ENCODE results near the gene ITGA1. TPM values are rescaled to one million over a fixed set of nuclear protein-coding genes. Genes with fewer than 3 reads are reported as not detected.

ITGA1 gene
- total and polyA plus RNA-seq, 2 donors (not counting 1 experiment from before 2014, with no cell fraction given) = 12.6 to 115 TPM

DNA sequence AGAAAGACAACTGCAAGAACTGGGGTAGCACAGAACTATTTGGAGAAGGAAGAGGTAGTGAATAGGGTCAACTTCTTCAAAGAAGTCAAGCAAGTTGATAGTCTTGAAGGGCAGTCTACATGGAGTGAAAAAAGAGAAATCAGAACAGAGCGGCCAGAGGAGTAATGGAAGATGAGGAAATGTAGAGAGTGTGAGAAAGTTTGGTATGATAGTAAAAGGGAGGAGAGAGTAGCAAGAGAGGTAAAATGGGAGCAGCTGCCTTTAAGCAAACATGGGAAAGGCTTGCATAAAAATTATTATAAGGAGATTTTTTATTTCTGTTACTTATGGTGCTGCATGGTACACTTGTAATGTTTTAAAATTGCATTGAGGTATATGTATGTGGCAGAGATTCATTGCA lies 208.2 kb downstream of the ITGA1 start:
- Histone ChIP-seq H3K4me1 (ENCODE audit: control insufficient read depth, extremely low read depth, insufficient read depth, low read length) (peaks cover 6% of the 10 kb centered on the region), H3K27ac (ENCODE audit: insufficient read depth, low read length) (no peak overlapping the region), H3K79me2 (ENCODE audit: control insufficient read depth, insufficient read depth, low read length) (peaks cover 68% of the 10 kb centered on the region)

DNA sequence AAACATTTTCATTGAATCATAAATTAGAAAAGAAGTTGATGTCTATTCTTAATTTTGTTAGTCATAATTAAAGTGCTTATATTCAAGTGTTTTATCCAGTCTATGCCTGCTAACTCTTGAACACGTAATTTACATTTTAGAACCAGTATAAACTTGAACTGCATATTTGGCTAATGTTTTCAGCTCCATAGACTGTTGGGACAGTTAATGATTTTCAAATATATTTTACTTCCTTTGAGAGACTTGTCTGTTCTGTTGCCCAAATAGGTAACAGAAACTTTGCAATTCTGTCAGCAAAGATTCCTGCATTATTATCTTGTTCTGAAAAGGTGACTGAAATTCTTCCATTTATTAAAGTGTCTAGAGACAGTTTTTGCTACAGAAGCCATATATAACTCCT lies 209.3 kb downstream of the ITGA1 start:
- DNase-seq (ENCODE audit: low read depth in 2 of 2) = no peak
- H3K9me3 ChIP-seq (ENCODE audit: control insufficient read depth, insufficient read depth, low read depth, low read length) = no peaks in the 10 kb centered on the region
- peaks cover 6% of the 10 kb centered on the region for H3K4me1 ChIP-seq (ENCODE audit: control insufficient read depth, extremely low read depth, insufficient read depth, low read length)
- no peak overlapping the region for H3K9ac ChIP-seq (ENCODE audit: insufficient read depth, low read length)
- TF ChIP-seq EZH2 (IDR thresholded peaks at IDR 0.05; ENCODE audit: low read length, missing control alignments) = no peak
- TF ChIP-seq, protein P1, sequence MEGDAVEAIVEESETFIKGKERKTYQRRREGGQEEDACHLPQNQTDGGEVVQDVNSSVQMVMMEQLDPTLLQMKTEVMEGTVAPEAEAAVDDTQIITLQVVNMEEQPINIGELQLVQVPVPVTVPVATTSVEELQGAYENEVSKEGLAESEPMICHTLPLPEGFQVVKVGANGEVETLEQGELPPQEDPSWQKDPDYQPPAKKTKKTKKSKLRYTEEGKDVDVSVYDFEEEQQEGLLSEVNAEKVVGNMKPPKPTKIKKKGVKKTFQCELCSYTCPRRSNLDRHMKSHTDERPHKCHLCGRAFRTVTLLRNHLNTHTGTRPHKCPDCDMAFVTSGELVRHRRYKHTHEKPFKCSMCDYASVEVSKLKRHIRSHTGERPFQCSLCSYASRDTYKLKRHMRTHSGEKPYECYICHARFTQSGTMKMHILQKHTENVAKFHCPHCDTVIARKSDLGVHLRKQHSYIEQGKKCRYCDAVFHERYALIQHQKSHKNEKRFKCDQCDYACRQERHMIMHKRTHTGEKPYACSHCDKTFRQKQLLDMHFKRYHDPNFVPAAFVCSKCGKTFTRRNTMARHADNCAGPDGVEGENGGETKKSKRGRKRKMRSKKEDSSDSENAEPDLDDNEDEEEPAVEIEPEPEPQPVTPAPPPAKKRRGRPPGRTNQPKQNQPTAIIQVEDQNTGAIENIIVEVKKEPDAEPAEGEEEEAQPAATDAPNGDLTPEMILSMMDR (conservative IDR thresholded peaks at IDR 0.05 in 1 of 2, IDR thresholded peaks at IDR 0.05 in 1 of 2; ENCODE audit: low read depth in 1 of 2, low read length in 2 of 2) = no peak
- no peaks in the 10 kb centered on the region for H3K27me3 ChIP-seq (ENCODE audit: control insufficient read depth, insufficient read depth, low read length)
- H3K79me2 ChIP-seq (ENCODE audit: control insufficient read depth, insufficient read depth, low read length) = peaks cover 67% of the 10 kb centered on the region
- no peaks in the 10 kb centered on the region for H3K36me3 ChIP-seq (ENCODE audit: control insufficient read depth, insufficient read depth, low read length)
- H2AFZ ChIP-seq (ENCODE audit: low read length) = no peak overlapping the region
- no peak overlapping the region for H3K4me2 ChIP-seq (ENCODE audit: extremely low read depth, insufficient read depth, low read length)
- H4K20me1 ChIP-seq (ENCODE audit: control insufficient read depth, extremely low read depth, insufficient read depth, low read length) = no peaks in the 10 kb centered on the region
- no peak overlapping the region for H3K27ac ChIP-seq (ENCODE audit: insufficient read depth, low read length)
- no peak overlapping the region for H3K4me3 ChIP-seq (replicated peaks in 1 of 4; ENCODE audit: control extremely low read depth in 1 of 4, insufficient read depth in 1 of 4, low read depth in 3 of 4, low read length in 4 of 4)

More for the DNA sequence above, 208.2 kb downstream of the ITGA1 start:
- no peaks in the 10 kb centered on the region for H4K20me1 ChIP-seq (ENCODE audit: control insufficient read depth, extremely low read depth, insufficient read depth, low read length)
- H3K9me3 ChIP-seq (ENCODE audit: control insufficient read depth, insufficient read depth, low read depth, low read length) = no peaks in the 10 kb centered on the region
- DNase-seq (ENCODE audit: low read depth in 2 of 2) = no peak
- no peak for TF ChIP-seq EZH2 (IDR thresholded peaks at IDR 0.05; ENCODE audit: low read length, missing control alignments)
- TF ChIP-seq, protein P1 (conservative IDR thresholded peaks at IDR 0.05 in 1 of 2, IDR thresholded peaks at IDR 0.05 in 1 of 2; ENCODE audit: low read depth in 1 of 2, low read length in 2 of 2) = no peak
- H3K36me3 ChIP-seq (ENCODE audit: control insufficient read depth, insufficient read depth, low read length) = no peaks in the 10 kb centered on the region
- H2AFZ ChIP-seq (ENCODE audit: low read length) = no peak overlapping the region
- H3K4me3 ChIP-seq (replicated peaks in 1 of 4; ENCODE audit: control extremely low read depth in 1 of 4, insufficient read depth in 1 of 4, low read depth in 3 of 4, low read length in 4 of 4) = no peak overlapping the region
- no peaks in the 10 kb centered on the region for H3K27me3 ChIP-seq (ENCODE audit: control insufficient read depth, insufficient read depth, low read length)
- H3K4me2 ChIP-seq (ENCODE audit: extremely low read depth, insufficient read depth, low read length) = no peak overlapping the region
- H3K9ac ChIP-seq (ENCODE audit: insufficient read depth, low read length) = no peak overlapping the region

DNA sequence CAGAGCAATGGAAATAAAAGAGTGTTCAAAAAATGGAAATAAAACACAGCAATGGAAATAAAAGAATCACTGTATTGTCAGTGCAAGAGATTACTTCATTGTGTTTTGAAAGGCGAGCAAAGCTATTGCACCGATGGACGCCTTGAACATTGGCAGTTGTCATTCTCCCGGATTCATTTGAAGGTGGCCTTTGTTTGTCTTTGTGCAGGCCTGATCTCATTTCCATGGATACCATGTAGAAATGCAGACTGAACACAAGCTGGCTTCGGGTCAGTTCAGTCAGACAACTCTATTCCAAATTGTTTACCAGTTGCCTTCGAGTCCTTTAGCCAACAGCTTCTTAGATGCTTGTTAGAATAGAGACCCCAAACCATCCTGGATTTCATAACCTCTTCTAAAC lies 209.7 kb downstream of the ITGA1 start:
- Histone ChIP-seq H3K4me3 (replicated peaks in 1 of 4; ENCODE audit: control extremely low read depth in 1 of 4, insufficient read depth in 1 of 4, low read depth in 3 of 4, low read length in 4 of 4) (no peak overlapping the region), H3K9ac (ENCODE audit: insufficient read depth, low read length) (no peak overlapping the region), H3K27me3 (ENCODE audit: control insufficient read depth, insufficient read depth, low read length) (no peaks in the 10 kb centered on the region), H3K4me1 (ENCODE audit: control insufficient read depth, extremely low read depth, insufficient read depth, low read length) (peaks cover 6% of the 10 kb centered on the region), H3K27ac (ENCODE audit: insufficient read depth, low read length) (no peak overlapping the region), H3K79me2 (ENCODE audit: control insufficient read depth, insufficient read depth, low read length) (peaks cover 62% of the 10 kb centered on the region), H2AFZ (ENCODE audit: low read length) (no peak overlapping the region), H3K36me3 (ENCODE audit: control insufficient read depth, insufficient read depth, low read length) (no peaks in the 10 kb centered on the region), H3K4me2 (ENCODE audit: extremely low read depth, insufficient read depth, low read length) (no peak overlapping the region), H4K20me1 (ENCODE audit: control insufficient read depth, extremely low read depth, insufficient read depth, low read length) (no peaks in the 10 kb centered on the region), H3K9me3 (ENCODE audit: control insufficient read depth, insufficient read depth, low read depth, low read length) (no peaks in the 10 kb centered on the region)
- DNase-seq (ENCODE audit: low read depth in 2 of 2) = no peak
- TF ChIP-seq, protein P1 (conservative IDR thresholded peaks at IDR 0.05 in 1 of 2, IDR thresholded peaks at IDR 0.05 in 1 of 2; ENCODE audit: low read depth in 1 of 2, low read length in 2 of 2) = no peak
- TF ChIP-seq EZH2 (IDR thresholded peaks at IDR 0.05; ENCODE audit: low read length, missing control alignments) = no peak
